Fibroblast of lung (primary cell): ENCODE results near the gene SYT8. TPM values are rescaled to one million over a fixed set of nuclear protein-coding genes. Genes with fewer than 3 reads are reported as not detected.

Experiments
- DNase-seq, 2 donors: peaks; one replicate each; pipeline versions ENCODE4 v3.0.0 to v3.0.0-alpha.2; 2010; ENCODE audit warnings: low read depth in 2 of 2
- H2AFZ ChIP-seq: 2 replicates; pipeline ENCODE4 v1.5.1; 2012; ENCODE audit warnings: low read length, control low read depth, inconsistent platforms
- H3K27ac ChIP-seq: 2 replicates; pipeline ENCODE4 v1.5.1; 2011; ENCODE audit warnings: low read length, control low read depth; ENCODE audit not compliant: insufficient read depth
- H3K27me3 ChIP-seq: 2 replicates; pipeline ENCODE4 v1.5.1; 2011; ENCODE audit warnings: mild to moderate bottlenecking, low read length; ENCODE audit not compliant: control insufficient read depth, insufficient read depth
- H3K36me3 ChIP-seq: 2 replicates; pipeline ENCODE4 v1.5.1; 2011; ENCODE audit warnings: low read length; ENCODE audit not compliant: control insufficient read depth, insufficient read depth
- H3K4me1 ChIP-seq: 2 replicates; pipeline ENCODE4 v1.5.1; 2011; ENCODE audit warnings: low read length; ENCODE audit not compliant: control insufficient read depth, insufficient read depth; ENCODE audit errors: extremely low read depth
- H3K4me2 ChIP-seq: 2 replicates; pipeline ENCODE4 v1.5.1; 2011; ENCODE audit warnings: low read length, control low read depth; ENCODE audit not compliant: insufficient read depth; ENCODE audit errors: extremely low read depth
- H3K4me3 ChIP-seq, 4 experiments: fragments of 200-600 bp in 1 of 4; sonication (generic) in 1 of 4; replicated peaks in 1 of 4; 2 replicates each; pipeline ENCODE4 v1.5.1; 2011 to 2016; ENCODE audit warnings: low read length in 4 of 4, low read depth in 3 of 4, mild to moderate bottlenecking in 3 of 4, control low read depth in 2 of 4, inconsistent platforms in 1 of 4, mixed read lengths in 1 of 4; ENCODE audit not compliant: insufficient read depth in 1 of 4; ENCODE audit errors: control extremely low read depth in 1 of 4
- H3K79me2 ChIP-seq: 2 replicates; pipeline ENCODE4 v1.5.1; 2012; ENCODE audit warnings: mild to moderate bottlenecking, low read length, inconsistent platforms; ENCODE audit not compliant: control insufficient read depth, insufficient read depth
- H3K9ac ChIP-seq: 2 replicates; pipeline ENCODE4 v1.5.1; 2011; ENCODE audit warnings: mild to moderate bottlenecking, low read length, control low read depth; ENCODE audit not compliant: insufficient read depth
- H3K9me3 ChIP-seq: 2 replicates; pipeline ENCODE4 v1.5.1; 2012; ENCODE audit warnings: low read depth, low read length; ENCODE audit not compliant: control insufficient read depth, insufficient read depth
- H4K20me1 ChIP-seq: 2 replicates; pipeline ENCODE4 v1.5.1; 2011; ENCODE audit warnings: low read length; ENCODE audit not compliant: control insufficient read depth, insufficient read depth; ENCODE audit errors: extremely low read depth
- EZH2 ChIP-seq: IDR thresholded peaks from 2 replicates; pipeline ENCODE4 v1.5.1; 2012; ENCODE audit warnings: low read length, control low read depth, mild to moderate bottlenecking; ENCODE audit errors: missing control alignments
- polyA plus RNA-seq, 2 donors: library from polyadenylated mRNA; depleted of rRNA in 1 of 2; stranded (reverse) in 1 of 2; unstranded in 1 of 2; fragments of >200 nt; gene quantifications; 2 replicates each; pipeline ENCODE4 v1.2.1, GENCODE V29; 2011 to 2012; ENCODE audit warnings: missing spikeins in 1 of 2
- total RNA-seq: library from RNA; depleted of rRNA; stranded (reverse); fragments of >200 nt; gene quantifications from 2 replicates; pipeline ENCODE4 v1.2.1, GENCODE V29; 2014
- TF ChIP-seq, protein P1 (sequence below), 2 donors: IDR thresholded peaks in 1 of 2; conservative IDR thresholded peaks in 1 of 2; 1 replicate in 1 of 2; 2 replicates in 1 of 2; pipeline ENCODE4 v1.5.1; 2011 to 2012; ENCODE audit warnings: low read length in 2 of 2, control low read depth in 1 of 2, inconsistent platforms in 1 of 2, low read depth in 1 of 2, mild to moderate bottlenecking in 1 of 2

Gene SYT8
- total and polyA plus RNA-seq, 2 donors (not counting 1 experiment from before 2014, with no cell fraction given): not detected

GRCh38 chr11:1823376-1824220, 11.2 kb upstream of the SYT8 start:
- TF ChIP-seq EZH2: no peak
- TF ChIP-seq, protein P1, sequence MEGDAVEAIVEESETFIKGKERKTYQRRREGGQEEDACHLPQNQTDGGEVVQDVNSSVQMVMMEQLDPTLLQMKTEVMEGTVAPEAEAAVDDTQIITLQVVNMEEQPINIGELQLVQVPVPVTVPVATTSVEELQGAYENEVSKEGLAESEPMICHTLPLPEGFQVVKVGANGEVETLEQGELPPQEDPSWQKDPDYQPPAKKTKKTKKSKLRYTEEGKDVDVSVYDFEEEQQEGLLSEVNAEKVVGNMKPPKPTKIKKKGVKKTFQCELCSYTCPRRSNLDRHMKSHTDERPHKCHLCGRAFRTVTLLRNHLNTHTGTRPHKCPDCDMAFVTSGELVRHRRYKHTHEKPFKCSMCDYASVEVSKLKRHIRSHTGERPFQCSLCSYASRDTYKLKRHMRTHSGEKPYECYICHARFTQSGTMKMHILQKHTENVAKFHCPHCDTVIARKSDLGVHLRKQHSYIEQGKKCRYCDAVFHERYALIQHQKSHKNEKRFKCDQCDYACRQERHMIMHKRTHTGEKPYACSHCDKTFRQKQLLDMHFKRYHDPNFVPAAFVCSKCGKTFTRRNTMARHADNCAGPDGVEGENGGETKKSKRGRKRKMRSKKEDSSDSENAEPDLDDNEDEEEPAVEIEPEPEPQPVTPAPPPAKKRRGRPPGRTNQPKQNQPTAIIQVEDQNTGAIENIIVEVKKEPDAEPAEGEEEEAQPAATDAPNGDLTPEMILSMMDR (conservative IDR thresholded peaks at IDR 0.05 in 1 of 2, IDR thresholded peaks at IDR 0.05 in 1 of 2; ENCODE audit: low read depth in 1 of 2, low read length in 2 of 2): no peak
- H3K4me3 ChIP-seq: no peak overlapping the region
- H3K9me3 ChIP-seq: no peaks in the 10 kb centered on the region
- no peak for DNase-seq
- H3K9ac ChIP-seq: no peak overlapping the region
- no peaks in the 10 kb centered on the region for H3K36me3 ChIP-seq
- no peak overlapping the region for H3K27ac ChIP-seq
- H3K4me2 ChIP-seq: no peak overlapping the region
- H4K20me1 ChIP-seq: no peaks in the 10 kb centered on the region
- H3K4me1 ChIP-seq: peaks cover 8% of the 10 kb centered on the region
- no peaks in the 10 kb centered on the region for H3K79me2 ChIP-seq
- no peak overlapping the region for H2AFZ ChIP-seq
- peaks cover 2% of the 10 kb centered on the region for H3K27me3 ChIP-seq

DNA sequence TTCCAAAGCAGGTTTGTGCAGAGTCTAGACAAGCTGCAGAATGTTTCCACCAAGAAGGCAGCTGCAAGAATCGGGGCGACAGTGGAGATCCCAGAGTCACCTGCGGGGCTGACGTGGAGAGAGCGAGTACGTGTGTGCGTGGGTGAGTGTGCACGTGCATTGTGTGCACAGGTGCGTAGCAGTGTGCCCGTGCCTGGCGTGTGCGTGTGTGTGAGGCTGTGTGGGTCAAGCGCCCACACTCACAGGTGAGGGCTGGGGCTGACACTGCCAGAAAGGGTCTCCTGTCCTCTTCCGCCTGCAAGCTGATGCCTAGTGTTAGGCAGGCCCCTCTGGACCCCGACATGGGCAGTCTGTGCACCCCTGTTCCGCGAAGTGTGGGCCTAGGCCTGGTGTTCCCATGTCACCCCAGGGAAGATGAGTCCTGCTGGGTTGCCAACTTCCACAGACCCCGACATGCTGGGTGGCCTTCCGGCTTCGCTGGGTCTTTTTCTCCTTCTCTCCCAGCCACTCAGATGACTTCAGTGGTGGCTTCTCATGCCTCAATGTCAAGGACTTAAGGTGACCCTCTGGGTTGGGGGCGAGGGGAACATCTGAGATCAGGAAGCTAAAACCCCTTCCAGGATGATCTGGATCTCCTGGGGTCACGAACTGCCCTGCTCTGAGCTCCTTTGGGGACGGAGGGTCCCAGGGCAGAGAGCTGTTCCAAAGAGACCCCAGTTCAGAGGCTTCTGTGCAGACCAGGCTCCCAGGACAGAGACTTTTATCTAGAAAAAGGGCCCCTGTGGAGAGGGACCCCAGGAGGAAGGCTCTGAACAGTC, 10.4 kb upstream of the SYT8 start:
- Histone ChIP-seq H2AFZ (no peak overlapping the region), H3K4me2 (no peak overlapping the region)

More for the DNA sequence above, 10.4 kb upstream of the SYT8 start:
- Histone ChIP-seq H3K4me1 (peaks cover 8% of the 10 kb centered on the region), H3K27me3 (peaks cover 4% of the 10 kb centered on the region), H3K9ac (no peak overlapping the region), H3K9me3 (no peaks in the 10 kb centered on the region), H4K20me1 (no peaks in the 10 kb centered on the region), H3K79me2 (no peaks in the 10 kb centered on the region), H3K4me3 (no peak overlapping the region), H3K36me3 (no peaks in the 10 kb centered on the region), H3K27ac (no peak overlapping the region)
- no peak for DNase-seq
- no peak for TF ChIP-seq EZH2
- TF ChIP-seq, protein P1 (conservative IDR thresholded peaks at IDR 0.05 in 1 of 2, IDR thresholded peaks at IDR 0.05 in 1 of 2; ENCODE audit: low read depth in 1 of 2, low read length in 2 of 2): no peak
